Measurements from ENCODE around the gene TARM1.
A peak's percentile ranks its signal among the peaks of the same experiment; 100 is the strongest.

The TARM1 gene

DNA sequence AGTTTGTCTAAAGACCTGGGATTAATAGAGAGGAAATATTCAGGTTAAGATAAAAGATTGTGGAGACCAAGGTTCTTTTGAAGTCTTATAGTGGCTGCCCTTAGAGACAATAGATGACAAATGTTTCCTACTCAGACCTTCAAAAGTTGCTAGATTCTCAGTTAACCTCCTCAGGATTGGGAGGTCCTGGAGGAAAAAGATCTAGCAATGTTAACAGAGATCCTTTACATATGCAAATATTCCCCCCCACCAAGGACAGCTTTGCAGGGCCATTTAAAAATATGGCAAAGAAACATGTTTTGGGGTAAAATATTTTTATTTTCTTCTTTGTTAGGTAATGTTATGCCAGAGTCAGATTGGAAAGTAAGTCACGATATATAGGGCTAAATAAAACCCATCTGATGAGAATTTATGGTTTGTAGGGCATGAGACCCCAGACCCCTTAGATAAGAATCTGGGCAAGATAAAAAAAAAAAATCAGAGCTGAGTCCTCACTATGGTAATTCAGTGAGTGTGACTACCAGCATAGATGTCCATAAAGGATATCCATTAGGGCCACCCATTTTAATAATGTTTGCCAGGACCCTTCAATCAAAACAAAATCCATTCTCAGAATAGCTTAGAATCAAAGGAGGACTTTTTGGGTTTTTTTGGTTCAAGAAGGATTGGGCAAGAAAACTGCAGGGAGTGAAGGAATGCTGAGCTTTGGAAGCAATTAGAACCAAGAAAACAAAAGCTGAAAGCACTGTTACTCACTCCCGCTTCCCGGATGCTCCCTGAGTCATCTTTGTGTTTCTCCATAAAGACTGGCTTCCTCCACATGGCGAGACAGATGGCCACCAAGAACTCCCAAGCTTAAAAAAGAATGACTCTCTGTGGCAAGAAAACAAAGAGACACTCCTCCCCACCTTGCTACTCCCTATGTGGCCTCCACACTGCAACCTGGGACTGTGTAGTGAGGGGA is 45.7 kb downstream of the TARM1 start:
- DNase-seq, result no peak

DNA sequence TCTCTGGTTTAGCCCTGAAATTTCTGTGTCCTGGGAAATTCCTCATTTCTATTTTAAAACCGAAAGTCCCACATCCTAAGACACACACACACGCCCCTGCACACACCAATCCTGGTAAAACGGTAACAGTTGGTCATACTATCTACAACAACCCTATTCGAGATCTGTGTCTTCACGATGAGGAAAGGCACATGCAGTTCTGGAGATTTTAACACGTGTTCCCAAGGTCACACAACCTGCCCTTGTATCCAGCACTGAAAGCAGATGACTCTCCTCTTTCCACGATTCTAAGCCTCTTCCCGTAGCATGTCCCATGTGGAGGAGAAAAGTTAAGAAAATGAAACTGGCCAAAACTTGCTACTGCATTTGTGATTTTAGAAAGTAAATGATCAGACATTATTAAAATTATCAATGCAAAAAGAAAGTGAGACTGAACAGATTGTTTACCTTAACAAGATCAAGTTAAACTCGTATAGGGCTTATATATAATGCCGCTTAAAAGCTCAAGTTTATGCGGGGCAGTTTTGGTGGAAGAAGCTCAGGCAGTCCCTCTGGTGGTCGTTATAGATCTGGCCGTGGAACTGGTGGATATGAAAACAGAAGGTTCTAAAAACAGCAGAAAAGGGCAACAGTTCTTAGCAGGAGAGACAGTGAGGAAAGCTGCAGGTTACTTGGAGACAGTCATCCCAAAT is 50.1 kb downstream of the TARM1 start:
- no peak for DNase-seq

DNA sequence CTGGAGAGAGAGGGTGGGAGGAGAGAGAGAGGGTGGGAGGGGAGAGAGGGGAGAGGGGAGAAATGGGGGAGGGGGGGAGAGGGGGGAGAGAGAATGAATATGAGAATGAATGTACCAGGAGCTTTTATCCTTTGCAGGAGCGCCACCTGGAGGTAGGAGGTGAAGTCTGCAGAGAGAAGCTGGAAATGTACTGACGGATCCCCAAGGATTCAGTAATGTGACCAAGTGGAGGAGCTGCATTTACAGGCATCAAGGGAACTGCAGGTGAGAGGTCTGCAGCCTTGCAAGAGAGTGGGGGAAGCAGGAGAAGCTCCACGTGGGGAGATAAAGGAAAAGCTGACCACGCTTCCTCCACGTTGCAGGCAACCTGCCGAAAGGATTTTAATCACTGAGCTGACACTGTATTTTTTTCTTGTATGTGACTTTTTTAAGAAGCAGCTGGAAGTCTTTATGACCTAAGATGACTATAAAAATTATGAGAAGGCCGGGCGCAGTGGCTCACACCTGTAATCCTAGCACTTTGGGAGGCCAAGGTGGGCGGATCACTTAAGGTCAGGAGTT is 51.2 kb downstream of the TARM1 start:
- peak in 35 of 56 donors; percentile 1 to 72 (median 19) for DNase-seq

DNA sequence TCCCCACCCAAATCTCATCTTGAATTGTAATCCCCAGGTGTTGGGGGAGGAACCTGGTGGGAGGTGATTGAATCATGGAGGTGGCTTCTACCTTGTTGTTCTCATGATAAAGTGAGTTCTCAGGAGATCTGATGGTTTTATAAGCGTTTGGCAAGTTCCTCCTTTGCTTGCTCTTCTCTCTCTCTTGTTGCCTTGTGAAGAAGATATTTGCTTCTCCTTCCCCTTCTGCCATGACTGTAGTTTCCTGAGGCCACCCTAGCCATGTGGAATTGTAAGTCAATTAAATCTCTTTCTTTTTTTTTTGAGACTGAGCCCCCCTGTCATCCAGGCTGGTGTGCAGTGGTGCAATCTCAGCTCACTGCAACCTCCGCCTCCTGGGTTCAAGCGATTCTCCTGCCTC is 51.9 kb downstream of the TARM1 start:
- DNase-seq, result no peak

DNA sequence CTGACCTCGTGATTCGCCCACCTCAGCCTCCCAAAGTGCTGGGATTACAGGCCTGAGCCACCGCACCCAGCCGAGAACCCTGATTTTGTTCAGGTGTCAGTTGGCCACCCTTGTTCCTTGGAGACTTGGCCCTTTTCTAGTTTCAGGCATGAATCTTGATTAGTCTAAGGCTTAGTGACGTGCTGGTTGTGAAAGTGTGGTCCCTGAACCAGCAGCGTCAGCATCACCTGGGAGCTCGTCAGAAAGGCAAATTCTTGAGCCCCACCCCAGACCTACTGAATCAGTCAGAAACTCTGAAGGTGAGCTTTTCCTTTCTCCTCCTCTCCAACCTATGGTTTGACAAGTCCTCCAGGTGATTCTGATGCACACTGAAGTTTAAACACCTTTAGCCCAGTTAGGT is 54.5 kb downstream of the TARM1 start:
- no peak for DNase-seq

DNA sequence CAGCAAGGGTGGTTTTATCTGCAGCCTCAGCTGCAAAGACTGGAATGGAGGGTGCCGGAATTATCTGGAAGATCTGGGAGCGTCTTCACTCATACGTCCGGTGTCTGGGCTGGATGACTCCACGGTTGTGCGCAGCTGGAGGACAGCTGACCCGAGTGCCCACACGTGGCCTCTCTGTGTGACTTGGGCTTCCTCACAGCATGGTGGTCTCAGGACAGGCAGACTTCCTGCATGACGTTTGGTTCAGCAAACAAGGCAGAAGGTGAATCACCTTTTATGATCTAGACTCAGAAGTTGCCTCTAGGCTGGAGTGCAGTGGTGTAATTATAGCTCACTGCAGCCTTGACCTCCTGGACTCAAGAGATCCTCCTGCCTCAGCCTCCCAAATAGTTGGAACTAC is 56.5 kb downstream of the TARM1 start:
- DNase-seq, result no peak

DNA sequence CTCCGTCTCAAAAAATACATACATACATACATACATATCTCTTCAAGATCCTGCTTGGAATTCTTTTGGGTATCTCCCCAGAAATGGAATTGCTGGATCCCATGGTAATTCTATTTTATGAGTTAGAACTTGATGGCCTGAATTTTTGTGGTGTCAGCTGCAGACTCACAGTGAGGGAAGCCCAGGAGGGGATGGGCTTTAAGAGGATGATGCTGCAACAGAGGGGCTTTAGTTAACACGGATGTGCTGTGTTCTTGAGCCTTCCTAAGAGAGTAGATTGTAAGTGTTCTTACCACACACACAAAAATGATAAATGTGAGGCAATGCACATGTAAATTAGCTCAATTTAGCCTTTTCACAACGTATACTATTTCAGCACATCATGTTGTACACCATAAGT is 58.0 kb downstream of the TARM1 start:
- DNase-seq, result no peak

DNA sequence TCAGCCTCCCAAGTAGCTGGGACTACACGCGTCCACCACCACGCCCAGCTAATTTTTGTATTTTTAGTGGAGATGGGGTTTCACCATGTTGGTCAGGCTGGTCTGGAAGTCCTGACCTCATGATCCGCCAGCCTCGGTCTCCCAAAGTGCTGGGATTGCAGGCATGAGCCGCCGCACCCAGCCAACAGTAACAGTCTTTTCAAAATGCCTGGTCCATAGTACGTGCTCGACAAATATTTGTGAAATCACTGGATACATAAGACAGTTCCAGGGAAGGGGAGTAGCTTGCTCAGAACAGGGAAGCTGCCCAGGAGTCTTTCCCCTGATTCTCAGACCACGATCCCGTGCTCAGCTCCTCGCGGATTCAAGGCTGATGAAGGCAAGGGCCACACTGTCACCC is 59.2 kb downstream of the TARM1 start:
- DNase-seq, result no peak

DNA sequence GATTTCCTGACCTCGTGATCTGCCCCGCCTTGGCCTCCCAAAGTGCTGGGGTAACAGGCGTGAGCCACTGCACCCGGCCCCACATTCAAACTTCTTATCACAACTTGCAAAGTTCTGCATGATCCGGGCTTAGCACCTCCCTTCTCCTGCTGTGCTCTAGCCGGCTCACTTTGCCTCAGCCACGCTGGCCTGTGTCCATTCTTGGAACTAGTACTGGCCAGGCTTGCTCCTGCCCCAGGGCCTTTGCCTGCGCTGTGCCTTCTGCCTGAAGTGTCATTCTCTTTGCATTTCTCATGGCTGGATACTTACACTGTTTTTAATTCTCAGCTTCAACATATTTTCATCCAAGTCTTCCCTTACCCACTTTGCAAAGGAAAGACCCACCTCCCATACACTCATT is 59.8 kb downstream of the TARM1 start:
- DNase-seq, result no peak

Data from nucleus accumbens (tissue), 56 donors.